ENCODE measurements around the gene MMP1. TPM values are rescaled to one million over a fixed set of nuclear protein-coding genes. Genes with fewer than 3 reads are reported as not detected.
"Not testable (repeated sequence)": the region's sequence is repeated elsewhere in the genome, so short reads cannot be mapped to it uniquely, and the experiment has no call there.

MMP1 gene
- total RNA-seq, 1 experiment from 2014 or later, result not detected

GRCh38 chr11:102749101-102749722 lies 48.7 kb downstream of the MMP1 start:
- no peak overlapping the region for H3K56ac ChIP-seq (ENCODE audit: insufficient read length, low read depth, low read length)
- Mint-ChIP-seq H3K4me3 (no peak overlapping the region), H3K9me3 (peaks cover 4 to 11% of the 10 kb centered on the region in 2 experiments; a peak in 4 of 5 replicates), H3K36me3 (ENCODE audit: insufficient read depth in 1 of 3, low read depth in 3 of 3) (peaks cover 2 to 11% (median 4%) of the 10 kb centered on the region in 3 experiments; a peak in 5 of 7 replicates), H3K4me1 (peaks cover 33% of the 10 kb centered on the region in 2 experiments), H3K27ac (peak overlapping the region in 1 of 3 experiments; percentile 52; a peak in 2 of 7 replicates), H3K27me3 (ENCODE audit: low read depth) (no peaks in the 10 kb centered on the region)
- no peak overlapping the region for H3K18ac ChIP-seq (ENCODE audit: insufficient read length, low read depth, low read length)
- no peak overlapping the region for H2BK15ac ChIP-seq (ENCODE audit: low read depth, low read length)
- no peak overlapping the region for H2BK5ac ChIP-seq (ENCODE audit: insufficient read length, low read length)
- H3K27me3 ChIP-seq (ENCODE audit: insufficient read depth, low read length), result no peaks in the 10 kb centered on the region
- no peak overlapping the region for H2BK12ac ChIP-seq (ENCODE audit: insufficient read length, low read depth, low read length)
- no peak overlapping the region for H2BK120ac ChIP-seq (ENCODE audit: low read depth, low read length, poor library complexity, severe bottlenecking)
- H3K9ac ChIP-seq (ENCODE audit: extremely low read depth, insufficient read length, low read length), result no peak overlapping the region
- H3K4me1 ChIP-seq (ENCODE audit: insufficient read depth, low read length), result peaks cover 6% of the 10 kb centered on the region; the same call in 1 of the 2 replicates
- H4K5ac ChIP-seq (ENCODE audit: insufficient read length, low read depth, low read length), result no peak overlapping the region
- H3K9me3 ChIP-seq (ENCODE audit: control insufficient read depth, low read depth, low read length), result no peaks in the 10 kb centered on the region
- no peak overlapping the region for H3K4ac ChIP-seq (ENCODE audit: low read depth, low read length)
- H3K14ac ChIP-seq (ENCODE audit: insufficient read depth, low read length), result no peak overlapping the region
- no peak overlapping the region for H4K91ac ChIP-seq (ENCODE audit: insufficient read length, low read depth, low read length)
- H4K8ac ChIP-seq (replicated peaks; ENCODE audit: insufficient read length, low read depth, low read length), result no peak overlapping the region
- DNase-seq, result no peak
- H4K20me1 ChIP-seq (ENCODE audit: control insufficient read depth, insufficient read depth, insufficient read length), result no peaks in the 10 kb centered on the region
- no peak overlapping the region for H3T11ph ChIP-seq (ENCODE audit: low read length)
- no peak overlapping the region for H3K4me2 ChIP-seq (ENCODE audit: insufficient read depth, insufficient read length, low read length)
- no peak overlapping the region for H2AK5ac ChIP-seq (ENCODE audit: insufficient read length, low read length)
- H3K79me1 ChIP-seq (ENCODE audit: insufficient read depth, low read depth, low read length, poor library complexity, severe bottlenecking), result no peaks in the 10 kb centered on the region
- H3K79me2 ChIP-seq (ENCODE audit: insufficient read depth, low read length), result no peaks in the 10 kb centered on the region
- no peak overlapping the region for H2BK20ac ChIP-seq (ENCODE audit: low read depth, low read length, poor library complexity, severe bottlenecking)
- no peak overlapping the region for H3K27ac ChIP-seq (ENCODE audit: insufficient read length, low read depth, low read length)
- TF ChIP-seq CTCF (conservative IDR thresholded peaks at IDR 0.05), result no peak
- H3K23me2 ChIP-seq (ENCODE audit: insufficient read length, low read depth, low read length, poor library complexity, severe bottlenecking), result no peaks in the 10 kb centered on the region
- H2AFZ ChIP-seq (ENCODE audit: low read length), result no peak overlapping the region
- H3K23ac ChIP-seq (ENCODE audit: insufficient read length, low read depth, low read length), result no peak overlapping the region

- H3K14ac ChIP-seq (ENCODE audit: insufficient read depth, low read length), result peak overlapping the region; percentile 65; the same call in 1 of the 2 replicates
- peak overlapping the region; percentile 37 for H3K9ac ChIP-seq (ENCODE audit: extremely low read depth, insufficient read length, low read length)
- H3K4me2 ChIP-seq (ENCODE audit: insufficient read depth, insufficient read length, low read length); H2BK20ac ChIP-seq (ENCODE audit: low read depth, low read length, poor library complexity, severe bottlenecking); H2BK15ac ChIP-seq (ENCODE audit: low read depth, low read length); H2BK5ac ChIP-seq (ENCODE audit: insufficient read length, low read length); H3K18ac ChIP-seq (ENCODE audit: insufficient read length, low read depth, low read length); H3K79me2 ChIP-seq (ENCODE audit: insufficient read depth, low read length); H2BK120ac ChIP-seq (ENCODE audit: low read depth, low read length, poor library complexity, severe bottlenecking); H3K4me1 ChIP-seq (ENCODE audit: insufficient read depth, low read length); H2AFZ ChIP-seq (ENCODE audit: low read length); H4K91ac ChIP-seq (ENCODE audit: insufficient read length, low read depth, low read length); H4K8ac ChIP-seq (replicated peaks; ENCODE audit: insufficient read length, low read depth, low read length); H4K5ac ChIP-seq (ENCODE audit: insufficient read length, low read depth, low read length); H3K79me1 ChIP-seq (ENCODE audit: insufficient read depth, low read depth, low read length, poor library complexity, severe bottlenecking); H3T11ph ChIP-seq (ENCODE audit: low read length); H2BK12ac ChIP-seq (ENCODE audit: insufficient read length, low read depth, low read length); H3K9me3 ChIP-seq (ENCODE audit: control insufficient read depth, low read depth, low read length); H3K27me3 Mint-ChIP-seq (ENCODE audit: low read depth); H3K4ac ChIP-seq (ENCODE audit: low read depth, low read length); H3K27ac ChIP-seq (ENCODE audit: insufficient read length, low read depth, low read length); H4K20me1 ChIP-seq (ENCODE audit: control insufficient read depth, insufficient read depth, insufficient read length); H2AK5ac ChIP-seq (ENCODE audit: insufficient read length, low read length); H3K27me3 ChIP-seq (ENCODE audit: insufficient read depth, low read length); H3K23me2 ChIP-seq (ENCODE audit: insufficient read length, low read depth, low read length, poor library complexity, severe bottlenecking); H3K23ac ChIP-seq (ENCODE audit: insufficient read length, low read depth, low read length); H3K56ac ChIP-seq (ENCODE audit: insufficient read length, low read depth, low read length); DNase-seq: not testable (repeated sequence)
- Mint-ChIP-seq H3K36me3 (ENCODE audit: insufficient read depth in 1 of 3, low read depth in 3 of 3) (peaks cover 2 to 11% (median 4%) of the 10 kb centered on the region in 3 experiments; a peak in 5 of 7 replicates), H3K9me3 (peaks cover 4 to 12% of the 10 kb centered on the region in 2 experiments), H3K27ac (peak overlapping the region; percentile 28 to 93 (median 85); a peak in 4 of 7 replicates), H3K4me3 (peak overlapping the region; percentile 60 to 79), H3K4me1 (peaks cover 21 to 22% of the 10 kb centered on the region in 2 experiments)
- WGBS (ENCODE audit: extremely low coverage, insufficient read length, low lambda C conversion rate), result no CpG with 5 or more reads among the region's 32 CpGs
Measured at GRCh38 chr11:102746746-102747578, 51.0 kb downstream of the MMP1 start.
